ENCODE results near the gene HIP1R. TPM values are rescaled to one million over a fixed set of nuclear protein-coding genes. Genes with fewer than 3 reads are reported as not detected.

Gene HIP1R
- total RNA-seq, 1 experiment from 2014 or later = 44.6 TPM

GRCh38 chr12:122845041-122845864, 10.0 kb downstream of the HIP1R start:
- ChIA-PET POLR2A (no interaction called here), CTCF (interaction anchor here (0.6 to 0.9 kb wide), 2 partner anchors 106 to 107 kb away, joined by 3 to 4 read pairs; no protein-coding TSS in a partner anchor)
- no peak overlapping the region for H3K4me3 Mint-ChIP-seq (ENCODE audit: unreplicated experiment)
- H3K4me1 Mint-ChIP-seq (ENCODE audit: insufficient read depth, unreplicated experiment) = peaks cover 24% of the 10 kb centered on the region
- intact Hi-C loops (cut with micrococcal nuclease) = no loop called here
- no peaks in the 10 kb centered on the region for H3K36me3 Mint-ChIP-seq (ENCODE audit: insufficient read depth, unreplicated experiment)
- BruUV-seq (replicated peaks) = no TSS peak
- H3K27me3 Mint-ChIP-seq (ENCODE audit: insufficient read depth, unreplicated experiment) = no peaks in the 10 kb centered on the region
- TF ChIP-seq, protein P1, sequence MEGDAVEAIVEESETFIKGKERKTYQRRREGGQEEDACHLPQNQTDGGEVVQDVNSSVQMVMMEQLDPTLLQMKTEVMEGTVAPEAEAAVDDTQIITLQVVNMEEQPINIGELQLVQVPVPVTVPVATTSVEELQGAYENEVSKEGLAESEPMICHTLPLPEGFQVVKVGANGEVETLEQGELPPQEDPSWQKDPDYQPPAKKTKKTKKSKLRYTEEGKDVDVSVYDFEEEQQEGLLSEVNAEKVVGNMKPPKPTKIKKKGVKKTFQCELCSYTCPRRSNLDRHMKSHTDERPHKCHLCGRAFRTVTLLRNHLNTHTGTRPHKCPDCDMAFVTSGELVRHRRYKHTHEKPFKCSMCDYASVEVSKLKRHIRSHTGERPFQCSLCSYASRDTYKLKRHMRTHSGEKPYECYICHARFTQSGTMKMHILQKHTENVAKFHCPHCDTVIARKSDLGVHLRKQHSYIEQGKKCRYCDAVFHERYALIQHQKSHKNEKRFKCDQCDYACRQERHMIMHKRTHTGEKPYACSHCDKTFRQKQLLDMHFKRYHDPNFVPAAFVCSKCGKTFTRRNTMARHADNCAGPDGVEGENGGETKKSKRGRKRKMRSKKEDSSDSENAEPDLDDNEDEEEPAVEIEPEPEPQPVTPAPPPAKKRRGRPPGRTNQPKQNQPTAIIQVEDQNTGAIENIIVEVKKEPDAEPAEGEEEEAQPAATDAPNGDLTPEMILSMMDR (IDR thresholded peaks at IDR 0.05; ENCODE audit: unreplicated experiment) = no peak
- H3K9me3 Mint-ChIP-seq (ENCODE audit: unreplicated experiment) = no peaks in the 10 kb centered on the region
- no peak for DNase-seq (ENCODE audit: unreplicated experiment)
- H3K27ac Mint-ChIP-seq (ENCODE audit: low read depth, unreplicated experiment) = no peak overlapping the region

DNA sequence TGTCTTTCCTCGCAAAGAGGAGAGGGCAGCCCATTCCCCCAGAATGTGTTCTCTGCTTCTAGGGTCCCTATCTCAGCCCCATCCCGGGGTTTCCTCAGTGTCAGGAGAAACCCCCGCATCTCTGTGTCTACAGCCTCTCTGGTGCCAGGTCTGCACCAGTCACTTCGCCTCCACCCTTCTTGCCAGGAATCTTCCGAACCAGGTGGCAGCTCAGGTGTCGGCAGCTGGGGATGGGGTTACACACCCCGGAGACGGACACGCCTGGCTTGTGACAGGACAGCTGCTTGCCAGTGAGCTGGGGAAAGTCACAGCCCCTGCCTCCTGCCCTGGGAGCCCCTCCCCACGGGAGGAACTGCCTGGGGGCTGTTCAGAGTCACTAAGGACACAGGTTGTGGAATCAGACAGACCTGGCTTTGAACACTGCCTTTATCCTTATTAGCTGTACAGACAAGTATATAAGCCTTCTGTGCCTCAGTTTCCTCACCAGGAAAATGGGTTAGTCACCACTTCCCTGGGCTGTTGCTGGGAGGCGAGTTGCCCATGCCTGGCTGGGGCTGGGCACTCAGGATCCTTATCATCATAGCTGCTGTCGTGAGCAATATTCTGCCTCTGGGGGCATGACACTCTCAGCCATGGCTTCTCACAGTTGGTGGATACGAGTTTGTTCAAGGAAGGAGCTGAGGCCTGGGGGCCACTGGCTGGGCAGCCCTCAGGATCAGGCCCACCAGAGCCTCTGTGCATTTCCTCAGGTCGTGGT, 10.8 kb downstream of the HIP1R start:
- Mint-ChIP-seq H3K9me3 (ENCODE audit: unreplicated experiment) (no peaks in the 10 kb centered on the region), H3K4me1 (ENCODE audit: insufficient read depth, unreplicated experiment) (peaks cover 16% of the 10 kb centered on the region), H3K4me3 (ENCODE audit: unreplicated experiment) (no peak overlapping the region), H3K27ac (ENCODE audit: low read depth, unreplicated experiment) (no peak overlapping the region), H3K36me3 (ENCODE audit: insufficient read depth, unreplicated experiment) (no peaks in the 10 kb centered on the region), H3K27me3 (ENCODE audit: insufficient read depth, unreplicated experiment) (no peaks in the 10 kb centered on the region)
- CTCF ChIA-PET = interaction anchor here (0.9 kb wide), 1 partner anchor 53 kb away, joined by 5 read pairs; no protein-coding TSS in a partner anchor
- intact Hi-C loops (cut with micrococcal nuclease) = no loop called here
- POLR2A ChIA-PET = interaction anchor here (0.6 to 0.7 kb wide), 2 partner anchors 12 to 387 kb away, joined by 3 read pairs; partner anchors contain the start of gene MPHOSPH9
- DNase-seq (ENCODE audit: unreplicated experiment) = no peak
- no TSS peak for BruUV-seq (replicated peaks)
- TF ChIP-seq, protein P1 (IDR thresholded peaks at IDR 0.05; ENCODE audit: unreplicated experiment) = no peak

- Mint-ChIP-seq H3K4me3 (ENCODE audit: unreplicated experiment) (no peak overlapping the region), H3K36me3 (ENCODE audit: insufficient read depth, unreplicated experiment) (no peaks in the 10 kb centered on the region), H3K4me1 (ENCODE audit: insufficient read depth, unreplicated experiment) (peaks cover 8% of the 10 kb centered on the region), H3K27me3 (ENCODE audit: insufficient read depth, unreplicated experiment) (no peaks in the 10 kb centered on the region), H3K9me3 (ENCODE audit: unreplicated experiment) (no peaks in the 10 kb centered on the region), H3K27ac (ENCODE audit: low read depth, unreplicated experiment) (no peak overlapping the region)
- BruUV-seq (replicated peaks) = no TSS peak
- DNase-seq (ENCODE audit: unreplicated experiment) = no peak
- POLR2A ChIA-PET = interaction anchor here (0.6 to 1.0 kb wide), 3 partner anchors 9 to 386 kb away, joined by 3 read pairs; partner anchors contain the start of gene MPHOSPH9
- TF ChIP-seq, protein P1 (IDR thresholded peaks at IDR 0.05; ENCODE audit: unreplicated experiment) = no peak
- CTCF ChIA-PET = interaction anchor here (0.9 kb wide), 1 partner anchor 54 kb away, joined by 5 read pairs; no protein-coding TSS in a partner anchor
- intact Hi-C loops (cut with micrococcal nuclease) = no loop called here
Measured at GRCh38 chr12:122846622-122847515, 11.6 kb downstream of the HIP1R start.

Measured in MCF 10A (cell line).